ENCODE data around the gene ARHGEF10L.

The ARHGEF10L gene

GRCh38 chr1:17525996-17526686 is 13.4 kb upstream of the ARHGEF10L start:
- H3K27ac ChIP-seq = no peak overlapping the region
- no peak for TF ChIP-seq ZFX (IDR thresholded peaks at IDR 0.05)
- TF ChIP-seq, protein P1, sequence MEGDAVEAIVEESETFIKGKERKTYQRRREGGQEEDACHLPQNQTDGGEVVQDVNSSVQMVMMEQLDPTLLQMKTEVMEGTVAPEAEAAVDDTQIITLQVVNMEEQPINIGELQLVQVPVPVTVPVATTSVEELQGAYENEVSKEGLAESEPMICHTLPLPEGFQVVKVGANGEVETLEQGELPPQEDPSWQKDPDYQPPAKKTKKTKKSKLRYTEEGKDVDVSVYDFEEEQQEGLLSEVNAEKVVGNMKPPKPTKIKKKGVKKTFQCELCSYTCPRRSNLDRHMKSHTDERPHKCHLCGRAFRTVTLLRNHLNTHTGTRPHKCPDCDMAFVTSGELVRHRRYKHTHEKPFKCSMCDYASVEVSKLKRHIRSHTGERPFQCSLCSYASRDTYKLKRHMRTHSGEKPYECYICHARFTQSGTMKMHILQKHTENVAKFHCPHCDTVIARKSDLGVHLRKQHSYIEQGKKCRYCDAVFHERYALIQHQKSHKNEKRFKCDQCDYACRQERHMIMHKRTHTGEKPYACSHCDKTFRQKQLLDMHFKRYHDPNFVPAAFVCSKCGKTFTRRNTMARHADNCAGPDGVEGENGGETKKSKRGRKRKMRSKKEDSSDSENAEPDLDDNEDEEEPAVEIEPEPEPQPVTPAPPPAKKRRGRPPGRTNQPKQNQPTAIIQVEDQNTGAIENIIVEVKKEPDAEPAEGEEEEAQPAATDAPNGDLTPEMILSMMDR (conservative IDR thresholded peaks at IDR 0.05) = no peak

- H3K27ac ChIP-seq = no peak overlapping the region
- TF ChIP-seq, protein P1 (conservative IDR thresholded peaks at IDR 0.05) = no peak
- TF ChIP-seq ZFX (IDR thresholded peaks at IDR 0.05) = no peak
Measured at GRCh38 chr1:17527036-17527914, 12.2 kb upstream of the ARHGEF10L start.

- H3K27ac ChIP-seq = no peak overlapping the region
- TF ChIP-seq, protein P1 (conservative IDR thresholded peaks at IDR 0.05) = no peak
- no peak for TF ChIP-seq ZFX (IDR thresholded peaks at IDR 0.05)
Measured at GRCh38 chr1:17529381-17529780, 10.1 kb upstream of the ARHGEF10L start.

DNA sequence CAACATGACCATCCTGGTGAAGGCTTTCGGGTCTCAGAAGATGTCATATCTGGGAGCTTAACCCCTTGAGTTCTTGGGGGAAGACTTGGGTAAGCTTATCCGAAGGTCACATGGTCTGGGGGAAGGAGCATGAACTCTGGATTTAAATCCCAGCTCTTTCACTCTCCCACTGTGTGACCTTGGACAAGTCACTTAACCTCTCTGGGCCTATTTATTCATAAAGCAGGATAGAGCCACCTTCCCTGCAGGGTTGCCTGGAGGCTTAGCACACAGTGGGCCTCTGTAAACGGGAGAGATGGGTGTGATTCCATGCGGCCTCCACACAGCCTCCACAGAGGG is 8.2 kb upstream of the ARHGEF10L start:
- H3K27ac ChIP-seq = peak overlapping the region; percentile 46
- TF ChIP-seq ZFX (IDR thresholded peaks at IDR 0.05) = no peak
- TF ChIP-seq, protein P1 (conservative IDR thresholded peaks at IDR 0.05) = no peak

- TF ChIP-seq, protein P1 (conservative IDR thresholded peaks at IDR 0.05) = no peak
- peak; percentile 51; the same call in 1 of the 2 replicates for TF ChIP-seq ZFX (IDR thresholded peaks at IDR 0.05)
- H3K27ac ChIP-seq = peak overlapping the region; percentile 46
Measured at GRCh38 chr1:17531682-17532487, 7.6 kb upstream of the ARHGEF10L start.

- H3K27ac ChIP-seq = no peak overlapping the region
- no peak for TF ChIP-seq ZFX (IDR thresholded peaks at IDR 0.05)
- TF ChIP-seq, protein P1 (conservative IDR thresholded peaks at IDR 0.05) = no peak
Measured at GRCh38 chr1:17533201-17533600, 6.3 kb upstream of the ARHGEF10L start.

Data from C4-2B (cell line).